ENCODE results near the gene EXPH5. TPM values are rescaled to one million over a fixed set of nuclear protein-coding genes. Genes with fewer than 3 reads are reported as not detected.

Gene EXPH5
- total RNA-seq, 120 experiments from 2014 or later, result 1.5 to 12.1 (median 4.9) TPM

Other genes starting within 250 kb of the EXPH5 start
- 1 to 10 TPM in 77 of 120 experiments, under 1 TPM in 36, not detected in 7; 0.21 to 4.2 (median 1.4) TPM for gene C11orf65, start 126.2 kb downstream of the EXPH5 start, total RNA-seq
- gene POGLUT3, start 95.4 kb downstream of the EXPH5 start, total RNA-seq, result 10 to 100 TPM in 11 of 120 experiments, 1 to 10 TPM in 109; 3.1 to 18.7 (median 6.9) TPM
- gene DDX10, start 71.3 kb upstream of the EXPH5 start, total RNA-seq, result 10 to 100 TPM; 20.8 to 50.0 (median 34.1) TPM